NCI-H82 treated with DMSO at 0.1 percent for 48 hours (cell line): ENCODE measurements around the gene ALDH16A1.

ENCODE experiments used
- DNase-seq: peaks from one replicate; lab custom pipeline; 2025; ENCODE audit not compliant: unreplicated experiment; lab: John Stamatoyannopoulos, UW

The ALDH16A1 gene

GRCh38 chr19:49423071-49423984, 29.7 kb upstream of the ALDH16A1 start, which contains the start of gene PTH2:
TSS of gene PTH2 (minus strand) at chr19:49423441. CDS start at chr19:49423339, 102 bp downstream.
- DNase-seq: no peak

GRCh38 chr19:49423985-49424303, 29.1 kb upstream of the ALDH16A1 start:
- DNase-seq: no peak

GRCh38 chr19:49425178-49425577, 27.8 kb upstream of the ALDH16A1 start, which contains the start of gene GFY:
TSS of gene GFY (plus strand) at chr19:49425388. CDS start at chr19:49426431, 1,043 bp downstream.
- DNase-seq: no peak

GRCh38 chr19:49425922-49426592, 27.0 kb upstream of the ALDH16A1 start:
- peak; percentile 42 for DNase-seq

- no peak for DNase-seq
Measured at GRCh38 chr19:49427339-49427738, 25.7 kb upstream of the ALDH16A1 start.

GRCh38 chr19:49427855-49428546, 25.0 kb upstream of the ALDH16A1 start:
- no peak for DNase-seq

- DNase-seq: no peak
Measured at GRCh38 chr19:49428547-49429451, 24.2 kb upstream of the ALDH16A1 start.

- DNase-seq: no peak
Measured at GRCh38 chr19:49430172-49430677, 22.8 kb upstream of the ALDH16A1 start.

GRCh38 chr19:49430678-49431329, 22.2 kb upstream of the ALDH16A1 start:
- no peak for DNase-seq

- DNase-seq: no peak
Measured at GRCh38 chr19:49431330-49431749, 21.7 kb upstream of the ALDH16A1 start.

GRCh38 chr19:49432141-49433073, 20.6 kb upstream of the ALDH16A1 start:
- DNase-seq: no peak

- DNase-seq: no peak
Measured at GRCh38 chr19:49433240-49433901, 19.7 kb upstream of the ALDH16A1 start.

- no peak for DNase-seq
Measured at GRCh38 chr19:49434907-49435583, 18.0 kb upstream of the ALDH16A1 start.

- no peak for DNase-seq
Measured at GRCh38 chr19:49435670-49436069, 17.4 kb upstream of the ALDH16A1 start.

- DNase-seq: no peak
Measured at GRCh38 chr19:49436381-49437017, 16.5 kb upstream of the ALDH16A1 start.

GRCh38 chr19:49437231-49437630, 15.8 kb upstream of the ALDH16A1 start:
- peak; percentile 87 for DNase-seq

- DNase-seq: peak; percentile 78
Measured at GRCh38 chr19:49438261-49438660, 14.8 kb upstream of the ALDH16A1 start.
